Neutrophil (primary cell): Measurements from ENCODE around the gene LRRC46.

Source experiments
- H3K27ac ChIP-seq: fragments of 200-600 bp; sonication (generic); 2 replicates; pipeline ENCODE4 v1.5.1; 2016; ENCODE audit warnings: mild to moderate bottlenecking, moderate library complexity
- H3K27me3 ChIP-seq: fragments of 200-600 bp; sonication (generic); 2 replicates; pipeline ENCODE4 v1.6.0; 2016; ENCODE audit warnings: mild to moderate bottlenecking
- H3K36me3 ChIP-seq: fragments of 200-600 bp; sonication (generic); 2 replicates; pipeline ENCODE4 v1.5.1; 2017
- H3K4me1 ChIP-seq, 2 experiments: fragments of 200-600 bp in 1 of 2; sonication (generic) in 1 of 2; 1 replicate in 1 of 2; 2 replicates in 1 of 2; pipeline versions ENCODE4 v1.5.1 to v1.6.1; 2013 to 2016; ENCODE audit warnings: low read depth in 1 of 2, low read length in 1 of 2, mild to moderate bottlenecking in 1 of 2, moderate library complexity in 1 of 2; ENCODE audit not compliant: control insufficient read depth in 1 of 2, insufficient read depth in 1 of 2
- H3K4me3 ChIP-seq, 2 experiments: fragments of 200-600 bp in 1 of 2; sonication (generic) in 1 of 2; 1 replicate in 1 of 2; 2 replicates in 1 of 2; pipeline ENCODE4 v1.5.1; 2013 to 2016; ENCODE audit warnings: low read depth in 1 of 2, low read length in 1 of 2, mild to moderate bottlenecking in 1 of 2, moderate library complexity in 1 of 2
- H3K9me3 ChIP-seq: fragments of 200-600 bp; sonication (generic); 2 replicates; pipeline ENCODE4 v1.5.1; 2016
- CTCF ChIP-seq: fragments of 200-600 bp; sonication (generic); IDR thresholded peaks from 2 replicates; pipeline ENCODE4 v1.5.1; 2016; ENCODE audit warnings: antibody characterized with exemption

Gene LRRC46

GRCh38 chr17:47792457-47792856, 39.0 kb upstream of the LRRC46 start:
- peaks cover 98% of the 10 kb centered on the region for H3K27me3 ChIP-seq
- TF ChIP-seq CTCF = no peak
- H3K4me3 ChIP-seq = no peak overlapping the region
- H3K4me1 ChIP-seq = no peaks in the 10 kb centered on the region
- no peak overlapping the region for H3K27ac ChIP-seq
- H3K9me3 ChIP-seq = no peaks in the 10 kb centered on the region
- no peaks in the 10 kb centered on the region for H3K36me3 ChIP-seq

GRCh38 chr17:47792979-47793378, 38.5 kb upstream of the LRRC46 start:
- Histone ChIP-seq H3K9me3 (no peaks in the 10 kb centered on the region), H3K27me3 (peaks cover 98% of the 10 kb centered on the region), H3K36me3 (no peaks in the 10 kb centered on the region), H3K4me1 (no peaks in the 10 kb centered on the region), H3K4me3 (no peak overlapping the region), H3K27ac (no peak overlapping the region)
- TF ChIP-seq CTCF = no peak

- no peaks in the 10 kb centered on the region for H3K36me3 ChIP-seq
- H3K9me3 ChIP-seq = no peaks in the 10 kb centered on the region
- H3K4me1 ChIP-seq = no peaks in the 10 kb centered on the region
- no peak overlapping the region for H3K27ac ChIP-seq
- H3K27me3 ChIP-seq = peaks cover 72% of the 10 kb centered on the region
- TF ChIP-seq CTCF = no peak
- no peak overlapping the region for H3K4me3 ChIP-seq
These were observed 33.7 kb upstream of the LRRC46 start for GRCh38 chr17:47797797-47798196.

GRCh38 chr17:47800686-47801085, 30.8 kb upstream of the LRRC46 start:
- TF ChIP-seq CTCF = no peak
- no peak overlapping the region for H3K4me3 ChIP-seq
- H3K27ac ChIP-seq = no peak overlapping the region
- no peaks in the 10 kb centered on the region for H3K36me3 ChIP-seq
- H3K4me1 ChIP-seq = no peaks in the 10 kb centered on the region
- no peaks in the 10 kb centered on the region for H3K9me3 ChIP-seq
- H3K27me3 ChIP-seq = peaks cover 48% of the 10 kb centered on the region

- Histone ChIP-seq H3K27ac (no peak overlapping the region), H3K4me3 (no peak overlapping the region), H3K9me3 (no peaks in the 10 kb centered on the region), H3K36me3 (no peaks in the 10 kb centered on the region), H3K27me3 (peaks cover 43% of the 10 kb centered on the region), H3K4me1 (no peaks in the 10 kb centered on the region)
- no peak for TF ChIP-seq CTCF
These were observed 30.2 kb upstream of the LRRC46 start for GRCh38 chr17:47801176-47801765.

GRCh38 chr17:47801906-47802305, 29.6 kb upstream of the LRRC46 start:
- H3K4me3 ChIP-seq = no peak overlapping the region
- no peak for TF ChIP-seq CTCF

More at GRCh38 chr17:47801906-47802305, 29.6 kb upstream of the LRRC46 start:
- Histone ChIP-seq H3K27ac (no peak overlapping the region), H3K36me3 (peaks cover 4% of the 10 kb centered on the region), H3K27me3 (peaks cover 37% of the 10 kb centered on the region), H3K4me1 (no peaks in the 10 kb centered on the region), H3K9me3 (no peaks in the 10 kb centered on the region)
